ENCODE results near the gene SESN1.
"Not testable (repeated sequence)": the region's sequence is repeated elsewhere in the genome, so short reads cannot be mapped to it uniquely, and the experiment has no call there.

SESN1 gene

DNA sequence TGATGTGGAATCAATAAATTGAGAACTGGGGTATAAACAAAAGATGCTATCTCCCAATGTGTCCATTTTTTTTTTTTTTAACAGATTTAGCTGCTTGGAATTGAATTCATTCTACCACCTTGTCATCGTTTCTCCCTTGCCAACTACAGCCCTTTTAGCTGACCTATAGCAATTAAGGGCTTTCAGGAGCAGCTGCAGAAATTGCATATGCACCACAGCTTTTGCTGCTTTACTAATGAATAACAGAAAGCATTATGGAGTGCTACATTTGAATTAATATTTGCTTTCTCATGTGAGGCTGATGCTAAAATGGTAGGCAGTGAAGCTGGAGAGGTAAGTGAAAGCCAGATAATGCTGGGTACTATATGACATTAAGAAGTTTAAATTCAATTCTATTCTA, 5.7 kb downstream of the SESN1 start:
- Histone ChIP-seq H3K27me3 (replicated peaks) (no peaks in the 10 kb centered on the region), H3K4me3 (ENCODE audit: low read depth, low read length) (no peak overlapping the region), H3K36me3 (replicated peaks) (no peaks in the 10 kb centered on the region), H3K27ac (no peak overlapping the region)
- DNase-seq = no peak
- in situ Hi-C loops (cut with HindIII; ENCODE audit: low pct_ligation_motif_present, low sequenced_read_pairs) = no loop called here
- TF ChIP-seq, protein P1, sequence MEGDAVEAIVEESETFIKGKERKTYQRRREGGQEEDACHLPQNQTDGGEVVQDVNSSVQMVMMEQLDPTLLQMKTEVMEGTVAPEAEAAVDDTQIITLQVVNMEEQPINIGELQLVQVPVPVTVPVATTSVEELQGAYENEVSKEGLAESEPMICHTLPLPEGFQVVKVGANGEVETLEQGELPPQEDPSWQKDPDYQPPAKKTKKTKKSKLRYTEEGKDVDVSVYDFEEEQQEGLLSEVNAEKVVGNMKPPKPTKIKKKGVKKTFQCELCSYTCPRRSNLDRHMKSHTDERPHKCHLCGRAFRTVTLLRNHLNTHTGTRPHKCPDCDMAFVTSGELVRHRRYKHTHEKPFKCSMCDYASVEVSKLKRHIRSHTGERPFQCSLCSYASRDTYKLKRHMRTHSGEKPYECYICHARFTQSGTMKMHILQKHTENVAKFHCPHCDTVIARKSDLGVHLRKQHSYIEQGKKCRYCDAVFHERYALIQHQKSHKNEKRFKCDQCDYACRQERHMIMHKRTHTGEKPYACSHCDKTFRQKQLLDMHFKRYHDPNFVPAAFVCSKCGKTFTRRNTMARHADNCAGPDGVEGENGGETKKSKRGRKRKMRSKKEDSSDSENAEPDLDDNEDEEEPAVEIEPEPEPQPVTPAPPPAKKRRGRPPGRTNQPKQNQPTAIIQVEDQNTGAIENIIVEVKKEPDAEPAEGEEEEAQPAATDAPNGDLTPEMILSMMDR (IDR thresholded peaks at IDR 0.05; ENCODE audit: low read depth, low read length, missing control alignments) = no peak

DNA sequence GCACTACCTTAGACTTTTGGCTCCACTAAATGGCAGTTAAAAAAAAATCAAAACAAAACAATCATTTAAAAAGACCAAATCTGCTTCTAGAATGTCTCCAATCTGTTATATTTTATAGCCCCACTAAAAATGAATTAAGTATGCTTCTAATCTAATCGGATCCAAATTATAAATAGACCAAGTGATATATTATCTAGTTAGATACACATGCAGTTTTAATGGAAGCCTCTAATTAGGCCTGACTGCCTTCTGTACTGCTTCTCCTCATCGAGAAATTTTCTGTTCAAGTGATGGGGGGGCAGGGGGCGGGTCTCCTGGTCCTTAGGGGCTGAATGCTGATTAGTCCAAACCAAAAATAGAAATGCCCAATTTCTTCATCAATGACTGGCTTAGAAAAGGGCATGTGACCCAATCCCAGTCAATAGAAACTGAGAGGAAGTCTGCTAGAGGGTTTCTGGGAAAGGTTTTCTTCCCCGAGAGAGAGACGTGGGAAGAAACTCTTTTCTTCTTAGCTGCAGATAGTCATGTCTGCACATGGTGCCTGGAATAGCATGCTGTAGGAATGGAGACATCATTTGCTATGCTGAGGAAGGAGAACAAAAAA, 6.9 kb downstream of the SESN1 start:
- no peak overlapping the region for H3K4me3 ChIP-seq (ENCODE audit: low read depth, low read length)
- in situ Hi-C loops (cut with HindIII; ENCODE audit: low pct_ligation_motif_present, low sequenced_read_pairs) = no loop called here
- TF ChIP-seq, protein P1 (IDR thresholded peaks at IDR 0.05; ENCODE audit: low read depth, low read length, missing control alignments) = no peak
- no peak overlapping the region for H3K27ac ChIP-seq
- no peak for DNase-seq
- no peaks in the 10 kb centered on the region for H3K27me3 ChIP-seq (replicated peaks)
- no peaks in the 10 kb centered on the region for H3K36me3 ChIP-seq (replicated peaks)

DNA sequence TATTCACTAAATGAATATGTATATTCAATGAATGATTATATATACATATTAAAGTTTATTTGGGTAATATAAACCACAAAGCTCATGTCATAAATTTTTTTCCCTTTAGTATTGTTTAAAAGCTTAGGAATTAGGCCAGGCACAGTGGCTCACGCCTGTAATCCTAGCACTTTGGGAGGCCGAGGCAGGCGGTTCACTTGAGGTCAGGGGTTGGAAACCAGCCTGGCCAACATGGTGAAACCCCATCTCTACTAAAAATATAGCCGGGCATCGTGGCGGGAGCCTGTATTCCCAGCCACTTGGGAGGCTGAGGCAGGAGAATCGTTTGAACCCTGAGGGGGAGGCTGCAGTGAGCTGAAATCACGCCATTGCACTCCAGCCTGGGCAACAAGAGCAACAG, 10.5 kb downstream of the SESN1 start:
- H3K4me3 ChIP-seq (ENCODE audit: low read depth, low read length); H3K36me3 ChIP-seq (replicated peaks); in situ Hi-C loops (cut with HindIII; ENCODE audit: low pct_ligation_motif_present, low sequenced_read_pairs); H3K27ac ChIP-seq; H3K27me3 ChIP-seq (replicated peaks); DNase-seq: not testable (repeated sequence)

DNA sequence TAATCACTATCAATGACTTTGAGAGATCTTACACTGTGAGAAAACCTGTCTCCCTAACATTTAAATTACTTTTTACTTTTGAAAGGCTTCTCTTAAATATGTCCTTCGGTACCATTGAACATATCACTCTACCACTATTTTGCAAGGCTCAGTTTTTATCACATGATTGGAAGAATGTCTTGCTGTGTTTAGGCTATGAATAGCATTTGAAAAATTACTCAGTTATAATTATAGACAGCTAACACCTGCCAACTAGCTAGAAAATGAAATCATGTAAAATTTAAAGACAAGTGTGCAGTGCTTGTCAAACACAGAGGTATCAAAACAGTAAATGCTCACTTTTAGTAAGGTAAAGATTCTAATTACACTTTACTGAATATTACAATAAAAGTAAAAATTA, 11.0 kb downstream of the SESN1 start:
- Histone ChIP-seq H3K4me3 (ENCODE audit: low read depth, low read length) (no peak overlapping the region), H3K36me3 (replicated peaks) (no peaks in the 10 kb centered on the region), H3K27ac (no peak overlapping the region), H3K27me3 (replicated peaks) (no peaks in the 10 kb centered on the region)
- DNase-seq = no peak
- in situ Hi-C loops (cut with HindIII; ENCODE audit: low pct_ligation_motif_present, low sequenced_read_pairs) = no loop called here
- TF ChIP-seq, protein P1 (IDR thresholded peaks at IDR 0.05; ENCODE audit: low read depth, low read length, missing control alignments) = no peak

DNA sequence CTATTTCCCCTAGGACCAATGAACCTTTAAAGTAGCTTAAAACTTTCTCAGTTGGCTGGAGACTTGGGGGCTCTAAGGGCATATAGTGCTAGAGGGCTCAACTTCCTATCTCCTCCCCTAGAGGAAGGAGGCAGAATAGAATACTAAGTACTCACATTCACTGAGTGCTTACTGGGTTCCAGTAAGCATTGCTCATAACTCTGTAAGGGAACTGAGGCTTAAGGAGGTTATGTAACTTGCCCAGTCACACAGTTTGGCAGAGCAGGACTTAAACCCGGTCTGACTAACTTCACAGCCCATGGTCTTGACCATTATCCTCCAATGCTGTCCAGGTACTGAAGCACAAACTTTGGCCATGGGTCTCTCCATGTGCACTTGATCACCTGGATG, 12.5 kb downstream of the SESN1 start:
- Histone ChIP-seq H3K27ac (no peak overlapping the region), H3K27me3 (replicated peaks) (no peaks in the 10 kb centered on the region), H3K36me3 (replicated peaks) (no peaks in the 10 kb centered on the region), H3K4me3 (ENCODE audit: low read depth, low read length) (no peak overlapping the region)
- DNase-seq = no peak
- TF ChIP-seq, protein P1 (IDR thresholded peaks at IDR 0.05; ENCODE audit: low read depth, low read length, missing control alignments) = no peak
- in situ Hi-C loops (cut with HindIII; ENCODE audit: low pct_ligation_motif_present, low sequenced_read_pairs) = no loop called here

DNA sequence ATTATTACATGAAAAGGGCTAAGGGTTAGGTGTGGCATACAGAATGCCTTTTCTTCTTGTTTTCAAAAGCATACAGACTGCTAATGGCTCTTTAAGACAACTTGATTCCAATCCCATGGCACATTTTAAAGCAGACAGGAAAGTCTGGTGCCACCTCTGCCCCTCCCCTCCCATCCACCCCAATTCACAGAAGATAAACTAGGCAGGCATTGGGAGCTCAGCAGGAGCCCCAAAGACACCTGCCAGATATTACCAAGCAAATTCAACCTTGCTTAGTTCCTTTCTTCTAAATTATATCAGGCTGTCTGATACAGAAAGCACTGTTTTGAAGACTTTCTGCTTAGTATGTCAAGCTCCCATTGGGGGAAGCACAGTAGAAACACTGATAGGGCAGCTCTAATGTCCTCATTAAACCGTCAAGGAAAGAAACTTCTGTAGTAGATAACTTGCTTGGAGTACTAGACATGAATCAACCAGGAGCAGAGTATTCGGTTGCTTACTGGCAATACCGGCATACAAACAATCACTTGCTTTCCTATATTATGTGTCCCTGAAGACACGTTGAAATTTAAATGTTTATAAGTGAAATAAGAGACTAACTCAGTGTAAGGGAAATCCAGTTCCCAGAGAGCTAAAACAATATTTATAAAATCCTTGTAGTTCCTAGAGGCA, 13.0 kb downstream of the SESN1 start:
- Histone ChIP-seq H3K4me3 (ENCODE audit: low read depth, low read length) (no peak overlapping the region), H3K36me3 (replicated peaks) (no peaks in the 10 kb centered on the region), H3K27me3 (replicated peaks) (no peaks in the 10 kb centered on the region), H3K27ac (no peak overlapping the region)
- in situ Hi-C loops (cut with HindIII; ENCODE audit: low pct_ligation_motif_present, low sequenced_read_pairs) = no loop called here
- TF ChIP-seq, protein P1 (IDR thresholded peaks at IDR 0.05; ENCODE audit: low read depth, low read length, missing control alignments) = no peak
- no peak for DNase-seq
